ENCODE results near the gene FOXN3. TPM values are rescaled to one million over a fixed set of nuclear protein-coding genes. Genes with fewer than 3 reads are reported as not detected.

FOXN3 gene
- total and polyA plus RNA-seq, 10 of the 15 experiments (the other 5 are each of a cell fraction or from before 2014, with no cell fraction given): 4.5 to 68.9 (median 29.7) TPM

GRCh38 chr14:89392181-89392580 lies 24.9 kb downstream of the FOXN3 start:
- ChIA-PET POLR2A (interaction anchor here (1.0 kb wide), 1 partner anchor 22 kb away, joined by 3 read pairs; no protein-coding TSS in a partner anchor), RAD21 (ENCODE audit: unreplicated experiment) (interaction anchor here (1.2 kb wide), 1 partner anchor 8 kb away, joined by 3 read pairs; no protein-coding TSS in a partner anchor), SMC1A (ENCODE audit: uncharacterized antibody, unreplicated experiment) (interaction anchor here (1.2 kb wide), 1 partner anchor 25 kb away, joined by 3 read pairs; no protein-coding TSS in a partner anchor), CTCF (no interaction called here)
- DNase-seq (ENCODE audit: low read depth, low spot score): no peak
- Histone ChIP-seq H3K4me3 (no peak overlapping the region), H4K20me1 (ENCODE audit: control insufficient read depth, insufficient read depth) (no peaks in the 10 kb centered on the region), H3K79me2 (ENCODE audit: control insufficient read depth, insufficient read depth, low read length) (peaks cover 60% of the 10 kb centered on the region), H3K9ac (ENCODE audit: control insufficient read depth, insufficient read depth, low read length) (no peak overlapping the region), H3K36me3 (ENCODE audit: control insufficient read depth in 2 of 2, insufficient read depth in 2 of 2, low read length in 1 of 2) (peaks cover 5 to 13% of the 10 kb centered on the region in 2 experiments; a peak in 3 of 4 replicates), H3K27me3 (replicated peaks in 1 of 2; ENCODE audit: control insufficient read depth in 2 of 2, insufficient read depth in 2 of 2, low read length in 1 of 2) (no peaks in the 10 kb centered on the region), H3K9me3 (replicated peaks; ENCODE audit: control insufficient read depth, insufficient read depth, low read length) (no peaks in the 10 kb centered on the region; the same call in 2 of the 3 replicates), H3K4me1 (ENCODE audit: control insufficient read depth, insufficient read depth, low read length) (peaks cover 7% of the 10 kb centered on the region), H3K27ac (ENCODE audit: control insufficient read depth, insufficient read depth) (no peak overlapping the region), H3K4me2 (ENCODE audit: control insufficient read depth, insufficient read depth) (no peak overlapping the region), H2AFZ (ENCODE audit: control insufficient read depth, low read depth, low read length) (no peak overlapping the region)
- no peak for TF ChIP-seq SMAD1 (IDR thresholded peaks at IDR 0.05; ENCODE audit: low read depth, partially characterized antibody)
- TF ChIP-seq IRF5 (IDR thresholded peaks at IDR 0.05; ENCODE audit: borderline replicate concordance): no peak
- TF ChIP-seq POU2F2 (IDR thresholded peaks at IDR 0.05; ENCODE audit: borderline replicate concordance, low read depth, low read length): no peak
- TF ChIP-seq CEBPB (IDR thresholded peaks at IDR 0.05; ENCODE audit: borderline replicate concordance in 1 of 2, low read depth in 2 of 2, low read length in 2 of 2): no peak
- no peak for TF ChIP-seq ZNF384 (IDR thresholded peaks at IDR 0.05; ENCODE audit: borderline replicate concordance, low read depth, low read length)
- no peak for TF ChIP-seq ELK1 (IDR thresholded peaks at IDR 0.05; ENCODE audit: low read depth, low read length)
- TF ChIP-seq E2F4 (IDR thresholded peaks at IDR 0.05; ENCODE audit: low read depth, low read length): no peak
- no peak for TF ChIP-seq NR2C1 (IDR thresholded peaks at IDR 0.05)
- TF ChIP-seq SIN3A (IDR thresholded peaks at IDR 0.05; ENCODE audit: low read depth, low read length): no peak
- no peak for TF ChIP-seq ZSCAN29 (IDR thresholded peaks at IDR 0.05)
- no peak for TF ChIP-seq ATF2 (IDR thresholded peaks at IDR 0.05; ENCODE audit: low read length)
- no peak for TF ChIP-seq STAT1 (conservative IDR thresholded peaks at IDR 0.05)
- TF ChIP-seq FOS (IDR thresholded peaks at IDR 0.05; ENCODE audit: borderline replicate concordance, extremely low read depth, insufficient read length): no peak
- TF ChIP-seq ETV6 (conservative IDR thresholded peaks at IDR 0.05 in 1 of 2, IDR thresholded peaks at IDR 0.05 in 1 of 2; ENCODE audit: borderline replicate concordance in 1 of 2, low read depth in 1 of 2): no peak
- no peak for TF ChIP-seq TCF3 (IDR thresholded peaks at IDR 0.05; ENCODE audit: borderline replicate concordance, insufficient read depth, low read depth, low read length)
- TF ChIP-seq BCLAF1 (IDR thresholded peaks at IDR 0.05): no peak
- FAIRE-seq: no peak
- ATAC-seq: no peak
- BruUV-seq (replicated peaks): no TSS peak
- in situ Hi-C loops (cut with MboI) (no loop called here), intact Hi-C loops (cut with micrococcal nuclease; ENCODE audit: unreplicated experiment) (no loop called here)
- WGBS (ENCODE audit: insufficient coverage, insufficient replicate concordance, low lambda C conversion rate, missing lambda C conversion rate): 79% methylated on average over 5 of the region's 5 CpGs
